ENCODE measurements around the gene RNF6. TPM values are rescaled to one million over a fixed set of nuclear protein-coding genes. Genes with fewer than 3 reads are reported as not detected.

The RNF6 gene
- total RNA-seq, 2 experiments from 2014 or later, result 36.2 TPM

DNA sequence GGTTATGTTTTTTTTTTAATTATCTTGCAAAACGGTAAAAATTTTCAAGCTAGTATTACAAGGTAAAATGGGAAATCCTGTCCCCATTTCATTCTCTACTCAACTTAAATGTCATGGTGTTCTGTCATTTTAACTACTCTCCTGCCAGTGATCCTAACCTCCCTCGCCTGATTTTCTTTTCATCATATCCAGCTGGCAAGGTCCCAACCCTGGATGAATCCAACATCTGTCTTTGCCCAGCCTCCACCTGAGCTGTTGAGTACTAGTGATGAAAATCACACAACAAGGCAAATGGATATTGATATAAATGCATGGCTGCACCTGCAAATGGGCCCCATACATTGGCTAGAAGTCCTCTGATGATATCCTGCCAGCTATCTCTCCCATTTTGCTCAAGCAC lies 24.9 kb upstream of the RNF6 start:
- intact Hi-C loops (cut with micrococcal nuclease), result no loop called here
- Mint-ChIP-seq H3K9me3 (peaks cover 2% of the 10 kb centered on the region), H3K4me1 (ENCODE audit: low read depth) (no peaks in the 10 kb centered on the region), H3K27me3 (peaks cover 2% of the 10 kb centered on the region), H3K4me3 (no peak overlapping the region), H3K27ac (no peak overlapping the region), H3K36me3 (ENCODE audit: low read depth) (no peaks in the 10 kb centered on the region)
- ATAC-seq (no peak), DNase-seq (no peak)
- ChIA-PET POLR2A (no interaction called here), CTCF (interaction anchor here (1.3 kb wide), 1 partner anchor 62 kb away, joined by 3 read pairs; no protein-coding TSS in a partner anchor)
- TF ChIP-seq CTCF (IDR thresholded peaks at IDR 0.05), result no peak

DNA sequence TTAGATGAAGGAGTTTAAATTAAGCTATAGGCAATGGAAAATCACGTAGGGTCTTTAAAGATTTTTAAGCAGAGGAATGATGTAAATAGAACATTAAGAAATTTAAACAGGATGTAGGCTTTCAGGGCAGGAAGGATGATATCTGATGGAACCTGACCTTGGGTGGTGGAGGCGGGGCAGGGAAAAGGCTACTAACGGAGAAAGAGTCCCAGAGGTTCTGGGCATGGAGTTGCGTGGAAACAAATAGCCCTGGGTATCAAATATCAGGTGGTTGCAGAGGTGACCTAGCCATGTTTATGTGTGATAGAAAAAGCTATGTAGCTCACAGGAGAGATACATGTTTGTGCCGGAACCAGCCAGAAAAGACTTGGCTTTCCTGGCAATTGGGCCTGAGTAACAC lies 24.0 kb upstream of the RNF6 start:
- Mint-ChIP-seq H3K4me3 (no peak overlapping the region), H3K9me3 (peaks cover 2% of the 10 kb centered on the region), H3K4me1 (ENCODE audit: low read depth) (no peaks in the 10 kb centered on the region), H3K36me3 (ENCODE audit: low read depth) (no peaks in the 10 kb centered on the region), H3K27me3 (peaks cover 4% of the 10 kb centered on the region), H3K27ac (no peak overlapping the region)
- POLR2A ChIA-PET, result interaction anchor here (0.5 to 0.7 kb wide), 2 partner anchors 975 to 1075 kb away, joined by 3 read pairs; no protein-coding TSS in a partner anchor
- TF ChIP-seq CTCF (IDR thresholded peaks at IDR 0.05), result no peak
- intact Hi-C loops (cut with micrococcal nuclease), result no loop called here
- CTCF ChIA-PET, result interaction anchor here (0.6 kb wide), 1 partner anchor 27 kb away, joined by 3 read pairs; no protein-coding TSS in a partner anchor
- DNase-seq, result no peak
- ATAC-seq, result no peak

DNA sequence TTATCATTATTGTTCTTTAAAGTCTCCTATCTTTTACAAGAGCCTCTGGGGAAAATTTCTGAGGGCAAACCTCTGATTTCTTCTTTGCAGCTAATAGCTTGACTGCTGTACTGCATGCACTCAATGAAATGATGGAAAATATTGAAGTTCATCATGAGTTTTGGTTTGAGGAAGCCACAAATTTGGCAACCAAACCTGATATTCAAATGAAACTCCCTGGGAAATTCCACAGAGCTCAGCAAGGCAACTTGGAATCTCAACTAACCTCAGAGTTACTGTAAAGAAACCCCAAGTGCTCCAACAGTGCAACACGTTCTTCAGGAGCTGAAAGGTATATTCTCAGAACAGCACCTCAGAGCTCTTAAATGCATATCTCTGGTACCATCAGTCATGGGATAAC lies 14.2 kb upstream of the RNF6 start:
- ATAC-seq, result no peak
- intact Hi-C loops (cut with micrococcal nuclease), result no loop called here
- Mint-ChIP-seq H3K9me3 (no peaks in the 10 kb centered on the region), H3K4me3 (no peak overlapping the region), H3K27ac (no peak overlapping the region), H3K27me3 (peaks cover 6% of the 10 kb centered on the region), H3K4me1 (ENCODE audit: low read depth) (peaks cover 4% of the 10 kb centered on the region), H3K36me3 (ENCODE audit: low read depth) (no peaks in the 10 kb centered on the region)
- DNase-seq, result no peak
- CTCF ChIA-PET, result interaction anchor here (1.3 to 1.6 kb wide), 2 partner anchors 15 to 52 kb away, joined by 3 to 6 read pairs; no protein-coding TSS in a partner anchor
- TF ChIP-seq CTCF (IDR thresholded peaks at IDR 0.05), result no peak
- POLR2A ChIA-PET, result interaction anchor here (1.5 kb wide), 1 partner anchor 15 kb away, joined by 3 read pairs; no protein-coding TSS in a partner anchor

- ChIA-PET POLR2A (no interaction called here), CTCF (no interaction called here)
- Mint-ChIP-seq H3K27me3 (peaks cover 1% of the 10 kb centered on the region), H3K27ac (no peak overlapping the region), H3K9me3 (no peaks in the 10 kb centered on the region), H3K36me3 (ENCODE audit: low read depth) (no peaks in the 10 kb centered on the region), H3K4me3 (no peak overlapping the region), H3K4me1 (ENCODE audit: low read depth) (no peaks in the 10 kb centered on the region)
- intact Hi-C loops (cut with micrococcal nuclease), result no loop called here
- DNase-seq (no peak), ATAC-seq (no peak)
- TF ChIP-seq CTCF (IDR thresholded peaks at IDR 0.05), result no peak
Measured at GRCh38 chr13:26230703-26231102, 8.6 kb upstream of the RNF6 start.

- H3K36me3 Mint-ChIP-seq (ENCODE audit: low read depth), result no peaks in the 10 kb centered on the region
- no peaks in the 10 kb centered on the region for H3K9me3 Mint-ChIP-seq
- DNase-seq (no peak), ATAC-seq (no peak)
- H3K4me1 Mint-ChIP-seq (ENCODE audit: low read depth), result no peaks in the 10 kb centered on the region
- CTCF ChIA-PET, result no interaction called here
- H3K27ac Mint-ChIP-seq, result no peak overlapping the region
- POLR2A ChIA-PET, result no interaction called here
- H3K27me3 Mint-ChIP-seq, result no peaks in the 10 kb centered on the region
- TF ChIP-seq CTCF (IDR thresholded peaks at IDR 0.05), result no peak
- intact Hi-C loops (cut with micrococcal nuclease), result no loop called here
- H3K4me3 Mint-ChIP-seq, result no peak overlapping the region
Measured at GRCh38 chr13:26229080-26229615, 7.0 kb upstream of the RNF6 start.

Measured in activated CD8-positive, alpha-beta T cell treated with anti-CD3 and anti-CD28 coated beads for 36 hours (primary cell).